Rectal smooth muscle tissue (tissue), 1 donor: ENCODE data around the gene GRIA4.

Experiments
- H3K27ac ChIP-seq: one replicate; pipeline ENCODE4 v1.7.0; 2013; ENCODE audit warnings: low read depth, low read length, inconsistent platforms
- H3K27me3 ChIP-seq: one replicate; pipeline ENCODE4 v1.7.0; 2013; ENCODE audit warnings: low read length; ENCODE audit not compliant: control insufficient read depth, insufficient read depth
- H3K36me3 ChIP-seq: one replicate; pipeline ENCODE4 v1.7.0; 2013; ENCODE audit warnings: low read length; ENCODE audit not compliant: control insufficient read depth, insufficient read depth
- H3K4me1 ChIP-seq: one replicate; pipeline ENCODE4 v1.7.0; 2013; ENCODE audit warnings: low read length; ENCODE audit not compliant: control insufficient read depth, insufficient read depth
- H3K4me3 ChIP-seq: one replicate; pipeline ENCODE4 v1.7.0; 2013; ENCODE audit warnings: low read length
- H3K9ac ChIP-seq: one replicate; pipeline ENCODE4 v1.7.0; 2013; ENCODE audit warnings: low read length

Gene GRIA4

GRCh38 chr11:105609832-105610781 lies at the start of gene GRIA4:
Gene GRIA4, plus strand, starts transcription at chr11:105610073. Its CDS starts 925 bp downstream, at chr11:105610998.
- H3K9ac ChIP-seq = no peak within 1 kb of the TSS

GRCh38 chr11:105573091-105573490 lies 36.8 kb upstream of the GRIA4 start:
- H3K4me1 ChIP-seq = no peaks in the 10 kb centered on the region

More at GRCh38 chr11:105609832-105610781, at the start of gene GRIA4:
- H3K4me1 ChIP-seq = peaks cover 4% of the 10 kb centered on the region
- no peaks in the 10 kb centered on the region for H3K27me3 ChIP-seq
- H3K27ac ChIP-seq = no peak within 1 kb of the TSS
- peak within 1 kb of the TSS; percentile 54 for H3K4me3 ChIP-seq
- no peaks in the 10 kb centered on the region for H3K36me3 ChIP-seq

GRCh38 chr11:105574974-105575373 lies 34.9 kb upstream of the GRIA4 start:
- no peak overlapping the region for H3K4me3 ChIP-seq
- H3K27ac ChIP-seq = no peak overlapping the region
- no peaks in the 10 kb centered on the region for H3K27me3 ChIP-seq
- no peak overlapping the region for H3K9ac ChIP-seq
- H3K4me1 ChIP-seq = no peaks in the 10 kb centered on the region
- no peaks in the 10 kb centered on the region for H3K36me3 ChIP-seq

More at GRCh38 chr11:105573091-105573490, 36.8 kb upstream of the GRIA4 start:
- no peak overlapping the region for H3K4me3 ChIP-seq
- no peaks in the 10 kb centered on the region for H3K36me3 ChIP-seq
- no peak overlapping the region for H3K27ac ChIP-seq
- no peak overlapping the region for H3K9ac ChIP-seq
- H3K27me3 ChIP-seq = no peaks in the 10 kb centered on the region

GRCh38 chr11:105577641-105578040 lies 32.2 kb upstream of the GRIA4 start:
- H3K4me3 ChIP-seq = no peak overlapping the region

GRCh38 chr11:105579111-105579510 lies 30.8 kb upstream of the GRIA4 start:
- H3K27ac ChIP-seq = no peak overlapping the region
- H3K27me3 ChIP-seq = no peaks in the 10 kb centered on the region
- no peaks in the 10 kb centered on the region for H3K36me3 ChIP-seq
- H3K4me1 ChIP-seq = no peaks in the 10 kb centered on the region
- H3K9ac ChIP-seq = no peak overlapping the region
- H3K4me3 ChIP-seq = no peak overlapping the region

More at GRCh38 chr11:105577641-105578040, 32.2 kb upstream of the GRIA4 start:
- Histone ChIP-seq H3K4me1 (no peaks in the 10 kb centered on the region), H3K27me3 (no peaks in the 10 kb centered on the region), H3K9ac (no peak overlapping the region), H3K27ac (no peak overlapping the region), H3K36me3 (no peaks in the 10 kb centered on the region)

- Histone ChIP-seq H3K9ac (no peak overlapping the region), H3K4me1 (no peaks in the 10 kb centered on the region), H3K36me3 (no peaks in the 10 kb centered on the region), H3K4me3 (no peak overlapping the region), H3K27me3 (no peaks in the 10 kb centered on the region), H3K27ac (no peak overlapping the region)
These were observed 27.4 kb upstream of the GRIA4 start for GRCh38 chr11:105582497-105582896.

GRCh38 chr11:105588001-105588400 lies 21.9 kb upstream of the GRIA4 start:
- no peak overlapping the region for H3K9ac ChIP-seq
- no peaks in the 10 kb centered on the region for H3K27me3 ChIP-seq
- H3K36me3 ChIP-seq = no peaks in the 10 kb centered on the region
- no peak overlapping the region for H3K27ac ChIP-seq
- no peak overlapping the region for H3K4me3 ChIP-seq
- no peaks in the 10 kb centered on the region for H3K4me1 ChIP-seq

- Histone ChIP-seq H3K9ac (no peak overlapping the region), H3K4me3 (no peak overlapping the region), H3K36me3 (no peaks in the 10 kb centered on the region), H3K27ac (no peak overlapping the region), H3K4me1 (no peaks in the 10 kb centered on the region), H3K27me3 (no peaks in the 10 kb centered on the region)
These were observed 20.5 kb upstream of the GRIA4 start for GRCh38 chr11:105589346-105589745.

- H3K27me3 ChIP-seq = no peaks in the 10 kb centered on the region
- H3K9ac ChIP-seq = no peak overlapping the region
These were observed 17.8 kb upstream of the GRIA4 start for GRCh38 chr11:105592035-105592434.

GRCh38 chr11:105598371-105598770 lies 11.5 kb upstream of the GRIA4 start:
- Histone ChIP-seq H3K36me3 (no peaks in the 10 kb centered on the region), H3K4me1 (no peaks in the 10 kb centered on the region), H3K27ac (no peak overlapping the region), H3K27me3 (no peaks in the 10 kb centered on the region), H3K9ac (no peak overlapping the region), H3K4me3 (no peak overlapping the region)

More at GRCh38 chr11:105592035-105592434, 17.8 kb upstream of the GRIA4 start:
- Histone ChIP-seq H3K36me3 (no peaks in the 10 kb centered on the region), H3K27ac (no peak overlapping the region), H3K4me3 (no peak overlapping the region), H3K4me1 (no peaks in the 10 kb centered on the region)

- no peak overlapping the region for H3K9ac ChIP-seq
- H3K36me3 ChIP-seq = no peaks in the 10 kb centered on the region
- no peak overlapping the region for H3K27ac ChIP-seq
- no peaks in the 10 kb centered on the region for H3K4me1 ChIP-seq
- H3K4me3 ChIP-seq = no peak overlapping the region
- no peaks in the 10 kb centered on the region for H3K27me3 ChIP-seq
These were observed 6.7 kb upstream of the GRIA4 start for GRCh38 chr11:105603156-105603555.

- H3K4me1 ChIP-seq = peaks cover 4% of the 10 kb centered on the region
- H3K9ac ChIP-seq = no peak overlapping the region
- no peak overlapping the region for H3K27ac ChIP-seq
- H3K36me3 ChIP-seq = no peaks in the 10 kb centered on the region
- H3K4me3 ChIP-seq = no peak overlapping the region
- no peaks in the 10 kb centered on the region for H3K27me3 ChIP-seq
These were observed 512 bp upstream of the GRIA4 start for GRCh38 chr11:105609341-105609781.
